AG04450 (cell line): ENCODE data around the gene SYNGR1. TPM values are rescaled to one million over a fixed set of nuclear protein-coding genes. Genes with fewer than 3 reads are reported as not detected.

Source experiments
- CTCF ChIA-PET: fragments of 300-600, 350-600 bp; formaldehyde crosslinking; extraction: SDS; loops from one replicate; lab custom pipeline; 2022; ENCODE audit warnings: antibody characterized with exemption, inconsistent platforms; lab: Charles Lee
- POLR2A ChIA-PET: fragments of 350-600 bp; formaldehyde crosslinking; extraction: SDS; loops from one replicate; lab custom pipeline; 2021; ENCODE audit warnings: antibody characterized with exemption, inconsistent platforms; lab: Yijun Ruan, JAX
- DNase-seq: peaks from one replicate; pipeline ENCODE4 v3.0.0-alpha.2; 2011; ENCODE audit warnings: low read depth, low spot score
- H3K27ac ChIP-seq: one replicate; pipeline ENCODE4 v1.5.1; 2012; ENCODE audit warnings: low read depth, low read length, control low read depth
- H3K27me3 ChIP-seq: one replicate; pipeline ENCODE4 v1.6.0; 2012; ENCODE audit warnings: low read length; ENCODE audit not compliant: control insufficient read depth, insufficient read depth
- H3K4me3 ChIP-seq: 2 replicates; pipeline ENCODE4 v1.5.1; 2011; ENCODE audit warnings: mild to moderate bottlenecking, low read depth, low read length, control low read depth
- H3K9me3 ChIP-seq: 2 replicates; pipeline ENCODE4 v1.5.1; 2012; ENCODE audit warnings: low read length; ENCODE audit not compliant: control insufficient read depth, insufficient read depth
- CTCF ChIP-seq: IDR thresholded peaks from 2 replicates; pipeline ENCODE4 v1.5.1; 2011; ENCODE audit warnings: low read depth, low read length, control low read depth, inconsistent platforms
- polyA plus RNA-seq: library from polyadenylated mRNA; depleted of rRNA; stranded (reverse); fragments of >200 nt; gene quantifications from 2 replicates; pipeline ENCODE4 v1.2.3, GENCODE V29; 2011

The SYNGR1 gene
- polyA plus RNA-seq, 1 experiment, result 20.8 TPM

GRCh38 chr22:39368461-39368911 is 18.7 kb downstream of the SYNGR1 start:
- no peak overlapping the region for H3K4me3 ChIP-seq
- ChIA-PET POLR2A (no interaction called here), CTCF (no interaction called here)
- peaks cover 13% of the 10 kb centered on the region for H3K9me3 ChIP-seq
- H3K27me3 ChIP-seq, result no peaks in the 10 kb centered on the region
- H3K27ac ChIP-seq, result no peak overlapping the region
- DNase-seq, result no peak
- no peak for TF ChIP-seq CTCF

DNA sequence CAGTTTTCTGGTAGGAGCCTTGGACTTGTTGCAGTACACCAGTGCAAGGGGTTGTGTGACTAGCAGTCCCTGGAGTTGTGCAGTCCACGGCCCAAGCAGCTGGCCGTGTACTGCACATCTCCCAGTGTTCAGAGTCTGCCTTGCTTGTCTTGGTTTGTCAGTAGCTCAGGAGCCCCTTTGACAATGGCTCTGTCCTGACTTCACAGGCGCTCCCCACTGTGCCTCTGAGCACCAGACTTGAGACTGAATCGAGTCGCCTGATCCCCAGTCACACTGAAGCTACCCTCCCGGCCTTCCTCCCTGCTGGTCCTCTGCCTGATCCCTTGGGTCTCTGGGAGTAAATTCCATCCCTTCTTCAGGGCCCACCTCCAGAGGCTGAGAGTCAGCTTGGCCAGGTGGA is 19.4 kb downstream of the SYNGR1 start:
- ChIA-PET POLR2A (no interaction called here), CTCF (no interaction called here)
- TF ChIP-seq CTCF, result no peak
- H3K4me3 ChIP-seq, result no peak overlapping the region
- H3K9me3 ChIP-seq, result peaks cover 13% of the 10 kb centered on the region
- H3K27ac ChIP-seq, result no peak overlapping the region
- no peaks in the 10 kb centered on the region for H3K27me3 ChIP-seq
- no peak for DNase-seq

DNA sequence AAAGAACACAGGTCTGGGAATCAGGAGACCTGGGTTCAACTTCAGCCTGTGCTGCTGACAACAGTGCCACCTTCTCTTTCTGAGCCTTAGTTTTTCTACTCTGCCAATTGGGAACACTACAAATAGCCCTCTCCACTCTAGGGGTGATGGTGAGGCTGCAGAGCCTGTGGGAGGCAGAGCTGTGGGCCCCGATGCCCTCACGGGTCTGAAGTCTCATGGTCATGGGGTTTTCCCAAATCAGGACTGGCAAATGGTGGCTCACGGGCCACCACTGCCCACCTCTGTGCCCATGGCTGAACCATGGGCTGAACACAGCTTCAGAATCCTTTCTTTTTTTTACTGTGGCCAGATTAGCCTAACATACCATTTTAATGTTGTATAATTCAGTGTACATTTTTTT is 19.8 kb downstream of the SYNGR1 start:
- H3K9me3 ChIP-seq, result peaks cover 13% of the 10 kb centered on the region
- ChIA-PET CTCF (no interaction called here), POLR2A (no interaction called here)
- no peak for TF ChIP-seq CTCF
- H3K4me3 ChIP-seq, result no peak overlapping the region
- no peak for DNase-seq
- no peak overlapping the region for H3K27ac ChIP-seq
- no peaks in the 10 kb centered on the region for H3K27me3 ChIP-seq

DNA sequence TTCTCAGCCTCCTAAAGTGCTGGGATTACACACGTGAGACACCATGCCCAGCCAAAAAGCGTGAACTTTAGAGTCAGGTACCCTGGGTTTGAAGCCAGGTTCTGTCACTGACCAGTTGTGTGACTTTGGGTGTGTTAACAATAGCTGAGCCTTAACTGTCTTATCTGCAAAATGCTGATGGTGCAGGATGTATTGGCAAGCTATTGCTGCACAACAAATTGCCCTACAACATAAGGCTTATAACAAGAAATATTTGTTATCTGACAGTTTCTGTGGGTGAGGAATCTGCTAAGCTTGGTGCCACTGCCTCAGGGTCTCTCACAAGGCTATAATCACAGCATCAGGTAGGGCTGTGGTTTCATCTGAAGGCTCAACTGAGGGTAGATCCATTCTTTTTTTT is 21.9 kb downstream of the SYNGR1 start:
- CTCF ChIA-PET, result interaction anchor here (0.6 to 1.5 kb wide), 4 partner anchors 24 to 89 kb away, joined by 3 to 7 read pairs (median 4); no protein-coding TSS in a partner anchor

DNA sequence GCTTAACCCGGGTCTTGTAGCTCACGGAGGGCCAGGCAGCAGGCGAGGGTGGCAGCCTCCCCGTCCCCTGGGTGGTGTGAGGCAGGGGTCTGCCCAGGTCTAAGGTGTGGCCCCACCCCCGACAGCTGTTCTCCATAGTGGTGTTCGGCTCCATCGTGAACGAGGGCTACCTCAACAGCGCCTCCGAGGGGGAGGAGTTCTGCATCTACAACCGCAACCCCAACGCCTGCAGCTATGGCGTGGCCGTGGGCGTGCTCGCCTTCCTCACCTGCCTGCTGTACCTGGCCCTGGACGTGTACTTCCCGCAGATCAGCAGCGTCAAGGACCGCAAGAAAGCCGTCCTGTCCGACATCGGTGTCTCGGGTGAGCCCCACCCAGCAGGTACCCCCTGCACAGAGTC is 24.4 kb downstream of the SYNGR1 start:
- Histone ChIP-seq H3K4me3 (no peak overlapping the region), H3K27ac (no peak overlapping the region), H3K27me3 (no peaks in the 10 kb centered on the region), H3K9me3 (peaks cover 13% of the 10 kb centered on the region)
- no peak for DNase-seq
- TF ChIP-seq CTCF, result no peak
- CTCF ChIA-PET, result no interaction called here
- POLR2A ChIA-PET, result no interaction called here

More for the DNA sequence above, 21.9 kb downstream of the SYNGR1 start:
- Histone ChIP-seq H3K27ac (no peak overlapping the region), H3K27me3 (no peaks in the 10 kb centered on the region), H3K9me3 (peaks cover 13% of the 10 kb centered on the region), H3K4me3 (no peak overlapping the region)
- POLR2A ChIA-PET, result interaction anchor here (0.6 kb wide), 1 partner anchor 737 kb away, joined by 7 read pairs; no protein-coding TSS in a partner anchor
- no peak for TF ChIP-seq CTCF
- DNase-seq, result no peak
